ENCODE data around the gene ORC1. TPM values are rescaled to one million over a fixed set of nuclear protein-coding genes. Genes with fewer than 3 reads are reported as not detected.

ORC1 gene
- 22.5 TPM for polyA plus RNA-seq (2013, experiment 1 of 2)
- 22.8 TPM for polyA plus RNA-seq (2013, experiment 2 of 2)

- no peak within 1 kb of the TSS for H2BK15ac ChIP-seq (ENCODE audit: low read length)
- no peak within 1 kb of the TSS for H3K4ac ChIP-seq (ENCODE audit: low read length)
- peaks cover 27 to 71% of the 10 kb centered on the region in 2 donors for H3K36me3 ChIP-seq (replicated peaks in 1 of 2; ENCODE audit: control insufficient read depth in 2 of 2, insufficient read depth in 2 of 2, low read length in 2 of 2)
Observed at GRCh38 chr1:52404116-52404974, at the start of gene ORC1, which contains the start of gene PRPF38A. Gene ORC1 (minus strand): TSS chr1:52404423. CDS start chr1:52402223, 2,200 bp downstream. Gene PRPF38A (plus strand): TSS chr1:52404602. CDS start chr1:52404750, 148 bp downstream.

GRCh38 chr1:52444463-52444862 lies 40.2 kb upstream of the ORC1 start:
- H3K9me3 ChIP-seq (replicated peaks in 1 of 2; ENCODE audit: control insufficient read depth in 2 of 2, insufficient read depth in 1 of 2, low read depth in 1 of 2, low read length in 2 of 2): no peaks in the 10 kb centered on the region
- no peak overlapping the region for H3K9ac ChIP-seq (ENCODE audit: low read depth, low read length, poor library complexity)
- H2BK12ac ChIP-seq (ENCODE audit: low read length): no peak overlapping the region
- no CpG with 5 or more reads among the region's 2 CpGs for WGBS, 2 donors (ENCODE audit: extremely low coverage in 2 of 2, insufficient read length in 2 of 2, insufficient replicate concordance in 1 of 2)
- no peak overlapping the region for H3K4ac ChIP-seq (ENCODE audit: low read length)
- no peak overlapping the region for H3K23ac ChIP-seq (ENCODE audit: low read depth, low read length, poor library complexity)
- no peaks in the 10 kb centered on the region for H3K79me1 ChIP-seq (ENCODE audit: low read depth, low read length)
- no peak overlapping the region for H2BK5ac ChIP-seq (ENCODE audit: low read length)
- no peak overlapping the region for H2BK15ac ChIP-seq (ENCODE audit: low read length)
- no peak overlapping the region for H2BK120ac ChIP-seq (ENCODE audit: low read depth, low read length)
- no peak overlapping the region for H2AFZ ChIP-seq (ENCODE audit: low read length)
- no peak overlapping the region for H3K4me2 ChIP-seq (ENCODE audit: insufficient read depth, low read length, poor library complexity, severe bottlenecking)
- peaks cover 15 to 94% of the 10 kb centered on the region in 2 donors for H3K36me3 ChIP-seq (replicated peaks in 1 of 2; ENCODE audit: control insufficient read depth in 2 of 2, insufficient read depth in 2 of 2, low read length in 2 of 2)
- no peak overlapping the region for H4K8ac ChIP-seq (ENCODE audit: low read depth, low read length)
- H3K14ac ChIP-seq (ENCODE audit: low read length): no peak overlapping the region
- H3K27ac ChIP-seq (replicated peaks; ENCODE audit: low read length): no peak overlapping the region
- DNase-seq (ENCODE audit: low spot score): no peak
- H3K4me3 ChIP-seq (ENCODE audit: low read length in 2 of 2): no peak overlapping the region
- no peak overlapping the region for H3K18ac ChIP-seq (ENCODE audit: low read length)
- no peaks in the 10 kb centered on the region for H3K4me1 ChIP-seq (ENCODE audit: control insufficient read depth in 2 of 2, insufficient read depth in 1 of 2, low read depth in 1 of 2, low read length in 2 of 2)
- H3K27me3 ChIP-seq (ENCODE audit: control insufficient read depth in 3 of 3, insufficient read depth in 3 of 3, low read depth in 1 of 3, low read length in 3 of 3): no peaks in the 10 kb centered on the region
- H4K91ac ChIP-seq (ENCODE audit: low read depth, low read length, poor library complexity): no peak overlapping the region
- H2AK5ac ChIP-seq (ENCODE audit: low read depth, low read length): no peak overlapping the region

More at GRCh38 chr1:52404116-52404974, at the start of gene ORC1, which contains the start of gene PRPF38A:
- Histone ChIP-seq H2BK5ac (ENCODE audit: low read length) (no peak within 1 kb of the TSS), H2AFZ (ENCODE audit: low read length) (peak within 1 kb of the TSS; percentile 90), H3K4me3 (ENCODE audit: low read length in 2 of 2) (peak within 1 kb of the TSS; percentile 83 to 87), H3K23ac (ENCODE audit: low read depth, low read length, poor library complexity) (peak within 1 kb of the TSS; percentile 8), H4K91ac (ENCODE audit: low read depth, low read length, poor library complexity) (no peak within 1 kb of the TSS), H2BK12ac (ENCODE audit: low read length) (no peak within 1 kb of the TSS), H4K8ac (ENCODE audit: low read depth, low read length) (no peak within 1 kb of the TSS), H3K4me1 (ENCODE audit: control insufficient read depth in 2 of 2, insufficient read depth in 1 of 2, low read depth in 1 of 2, low read length in 2 of 2) (peaks cover 1 to 8% of the 10 kb centered on the region in 2 donors), H3K4me2 (ENCODE audit: insufficient read depth, low read length, poor library complexity, severe bottlenecking) (peak within 1 kb of the TSS; percentile 65), H3K9me3 (replicated peaks in 1 of 2; ENCODE audit: control insufficient read depth in 2 of 2, insufficient read depth in 1 of 2, low read depth in 1 of 2, low read length in 2 of 2) (peaks cover 0 to 2% of the 10 kb centered on the region in 2 donors), H3K27ac (replicated peaks; ENCODE audit: low read length) (peak within 1 kb of the TSS; percentile 68), H3K9ac (ENCODE audit: low read depth, low read length, poor library complexity) (peak within 1 kb of the TSS; percentile 81), H3K27me3 (ENCODE audit: control insufficient read depth in 3 of 3, insufficient read depth in 3 of 3, low read depth in 1 of 3, low read length in 3 of 3) (no peaks in the 10 kb centered on the region), H2BK120ac (ENCODE audit: low read depth, low read length) (no peak within 1 kb of the TSS), H3K18ac (ENCODE audit: low read length) (peak within 1 kb of the TSS; percentile 93), H2AK5ac (ENCODE audit: low read depth, low read length) (no peak within 1 kb of the TSS), H3K14ac (ENCODE audit: low read length) (peak within 1 kb of the TSS; percentile 22), H3K79me1 (ENCODE audit: low read depth, low read length) (peaks cover 2% of the 10 kb centered on the region)
- peak; percentile 95 for DNase-seq (ENCODE audit: low spot score)
- no CpG with 5 or more reads among the region's 57 CpGs for WGBS, 2 donors (ENCODE audit: extremely low coverage in 2 of 2, insufficient read length in 2 of 2, insufficient replicate concordance in 1 of 2)

- H3K36me3 ChIP-seq (replicated peaks in 1 of 2; ENCODE audit: control insufficient read depth in 2 of 2, insufficient read depth in 2 of 2, low read length in 2 of 2): peaks cover 16 to 96% of the 10 kb centered on the region in 2 donors
- 100% methylated on average over 1 of the region's 4 CpGs; no CpG with 5 or more reads in 1 of the 2 donors for WGBS, 2 donors (ENCODE audit: extremely low coverage in 2 of 2, insufficient read length in 2 of 2, insufficient replicate concordance in 1 of 2)
- no peak overlapping the region for H3K4ac ChIP-seq (ENCODE audit: low read length)
Observed at GRCh38 chr1:52439976-52440375, 35.8 kb upstream of the ORC1 start.

GRCh38 chr1:52436817-52437216 lies 32.6 kb upstream of the ORC1 start:
- Histone ChIP-seq H2AFZ (ENCODE audit: low read length) (no peak overlapping the region), H2BK15ac (ENCODE audit: low read length) (no peak overlapping the region), H4K8ac (ENCODE audit: low read depth, low read length) (no peak overlapping the region), H3K79me1 (ENCODE audit: low read depth, low read length) (no peaks in the 10 kb centered on the region), H3K18ac (ENCODE audit: low read length) (no peak overlapping the region), H2BK12ac (ENCODE audit: low read length) (no peak overlapping the region), H3K4me1 (ENCODE audit: control insufficient read depth in 2 of 2, insufficient read depth in 1 of 2, low read depth in 1 of 2, low read length in 2 of 2) (no peaks in the 10 kb centered on the region), H3K23ac (ENCODE audit: low read depth, low read length, poor library complexity) (no peak overlapping the region), H2BK5ac (ENCODE audit: low read length) (no peak overlapping the region), H3K4ac (ENCODE audit: low read length) (no peak overlapping the region), H3K9ac (ENCODE audit: low read depth, low read length, poor library complexity) (no peak overlapping the region), H3K27ac (replicated peaks; ENCODE audit: low read length) (no peak overlapping the region), H3K4me3 (ENCODE audit: low read length in 2 of 2) (no peak overlapping the region), H3K14ac (ENCODE audit: low read length) (no peak overlapping the region), H3K4me2 (ENCODE audit: insufficient read depth, low read length, poor library complexity, severe bottlenecking) (no peak overlapping the region), H2BK120ac (ENCODE audit: low read depth, low read length) (no peak overlapping the region), H2AK5ac (ENCODE audit: low read depth, low read length) (no peak overlapping the region), H3K9me3 (replicated peaks in 1 of 2; ENCODE audit: control insufficient read depth in 2 of 2, insufficient read depth in 1 of 2, low read depth in 1 of 2, low read length in 2 of 2) (no peaks in the 10 kb centered on the region), H3K36me3 (replicated peaks in 1 of 2; ENCODE audit: control insufficient read depth in 2 of 2, insufficient read depth in 2 of 2, low read length in 2 of 2) (peaks cover 14 to 97% of the 10 kb centered on the region in 2 donors), H3K27me3 (ENCODE audit: control insufficient read depth in 3 of 3, insufficient read depth in 3 of 3, low read depth in 1 of 3, low read length in 3 of 3) (no peaks in the 10 kb centered on the region), H4K91ac (ENCODE audit: low read depth, low read length, poor library complexity) (no peak overlapping the region)
- no peak for DNase-seq (ENCODE audit: low spot score)
- no CpG with 5 or more reads among the region's 7 CpGs for WGBS, 2 donors (ENCODE audit: extremely low coverage in 2 of 2, insufficient read length in 2 of 2, insufficient replicate concordance in 1 of 2)

More at GRCh38 chr1:52439976-52440375, 35.8 kb upstream of the ORC1 start:
- Histone ChIP-seq H3K23ac (ENCODE audit: low read depth, low read length, poor library complexity) (no peak overlapping the region), H3K79me1 (ENCODE audit: low read depth, low read length) (no peaks in the 10 kb centered on the region), H3K4me3 (ENCODE audit: low read length in 2 of 2) (no peak overlapping the region), H2AK5ac (ENCODE audit: low read depth, low read length) (no peak overlapping the region), H3K27ac (replicated peaks; ENCODE audit: low read length) (no peak overlapping the region), H4K8ac (ENCODE audit: low read depth, low read length) (no peak overlapping the region), H3K9me3 (replicated peaks in 1 of 2; ENCODE audit: control insufficient read depth in 2 of 2, insufficient read depth in 1 of 2, low read depth in 1 of 2, low read length in 2 of 2) (no peaks in the 10 kb centered on the region), H3K4me2 (ENCODE audit: insufficient read depth, low read length, poor library complexity, severe bottlenecking) (no peak overlapping the region), H4K91ac (ENCODE audit: low read depth, low read length, poor library complexity) (no peak overlapping the region), H2BK120ac (ENCODE audit: low read depth, low read length) (no peak overlapping the region), H3K14ac (ENCODE audit: low read length) (no peak overlapping the region), H3K9ac (ENCODE audit: low read depth, low read length, poor library complexity) (no peak overlapping the region), H2BK15ac (ENCODE audit: low read length) (no peak overlapping the region), H2BK5ac (ENCODE audit: low read length) (no peak overlapping the region), H2AFZ (ENCODE audit: low read length) (no peak overlapping the region), H2BK12ac (ENCODE audit: low read length) (no peak overlapping the region), H3K4me1 (ENCODE audit: control insufficient read depth in 2 of 2, insufficient read depth in 1 of 2, low read depth in 1 of 2, low read length in 2 of 2) (no peaks in the 10 kb centered on the region), H3K18ac (ENCODE audit: low read length) (no peak overlapping the region), H3K27me3 (ENCODE audit: control insufficient read depth in 3 of 3, insufficient read depth in 3 of 3, low read depth in 1 of 3, low read length in 3 of 3) (no peaks in the 10 kb centered on the region)
- no peak for DNase-seq (ENCODE audit: low spot score)

All from neuronal stem cell (in vitro differentiated cells).